GM12878 (cell line): ENCODE results near the gene CDH4. TPM values are rescaled to one million over a fixed set of nuclear protein-coding genes. Genes with fewer than 3 reads are reported as not detected.

Experiments used
- ATAC-seq: fragments of 200-7000 bp; cut with Tn5 transposase; 3 replicates; pipeline ENCODE4 v1.9.1; 2020; ENCODE audit warnings: mild to moderate bottlenecking, moderate library complexity
- BruUV-seq: library from RNA; stranded (reverse); fragments of 400-500 nt; replicated peaks from 2 replicates; lab custom pipeline; 2021; lab: Mats Ljungman, UMichigan
- CTCF ChIA-PET: fragments of 300-600 bp; sonication (Branson Sonifier 250); formaldehyde crosslinking; extraction: SDS; loops from one replicate; lab custom pipeline; 2021; ENCODE audit warnings: inconsistent platforms; lab: Yijun Ruan, JAX
- POLR2A ChIA-PET: fragments of 350-600 bp; formaldehyde crosslinking; extraction: SDS; loops from one replicate; lab custom pipeline; 2021; ENCODE audit warnings: inconsistent platforms; lab: Charles Lee
- RAD21 ChIA-PET: fragments of 300-600 bp; sonication (Branson Sonifier 250); formaldehyde crosslinking; loops from one replicate; lab custom pipeline; 2023; ENCODE audit warnings: antibody characterized with exemption; ENCODE audit not compliant: unreplicated experiment; lab: Charles Lee
- SMC1A ChIA-PET: fragments of 300-600 bp; sonication (Branson Sonifier 250); formaldehyde crosslinking; loops from one replicate; lab custom pipeline; 2023; ENCODE audit not compliant: unreplicated experiment, uncharacterized antibody; lab: Charles Lee
- DNase-seq: peaks from one replicate; pipeline ENCODE4 v3.0.0-alpha.2; 2011; ENCODE audit warnings: low read depth, low spot score
- FAIRE-seq: peaks from 3 replicates; lab custom pipeline; 2011; peaks lifted over from hg19 to GRCh38; lab: Jason Lieb, UNC
- H2AFZ ChIP-seq: 2 replicates; pipeline ENCODE4 v1.6.0; 2011; ENCODE audit warnings: low read depth, low read length, control low read depth; ENCODE audit not compliant: control insufficient read depth
- H3K27ac ChIP-seq: 2 replicates; pipeline ENCODE4 v1.5.1; 2011; ENCODE audit warnings: control low read depth; ENCODE audit not compliant: control insufficient read depth, insufficient read depth
- H3K27me3 ChIP-seq, 2 experiments: replicated peaks in 1 of 2; 2 replicates each; pipeline versions ENCODE4 v1.6.0 to v1.6.1; 2011; ENCODE audit warnings: low read length in 1 of 2; ENCODE audit not compliant: control insufficient read depth in 2 of 2, insufficient read depth in 2 of 2
- H3K36me3 ChIP-seq, 2 experiments: 2 replicates each; pipeline ENCODE4 v1.5.1; 2011; ENCODE audit warnings: low read length in 1 of 2; ENCODE audit not compliant: control insufficient read depth in 2 of 2, insufficient read depth in 2 of 2
- H3K4me1 ChIP-seq: 2 replicates; pipeline ENCODE4 v1.6.1; 2011; ENCODE audit warnings: mild to moderate bottlenecking, low read length, moderate library complexity, mixed read lengths; ENCODE audit not compliant: control insufficient read depth, insufficient read depth
- H3K4me2 ChIP-seq: 2 replicates; pipeline ENCODE4 v1.6.0; 2011; ENCODE audit warnings: control low read depth; ENCODE audit not compliant: control insufficient read depth, insufficient read depth
- H3K4me3 ChIP-seq: fragments of 200-600 bp; sonication (generic); 2 replicates; pipeline ENCODE4 v1.5.1; 2016
- H3K79me2 ChIP-seq: 2 replicates; pipeline ENCODE4 v1.6.0; 2011; ENCODE audit warnings: low read length; ENCODE audit not compliant: control insufficient read depth, insufficient read depth
- H3K9ac ChIP-seq: 2 replicates; pipeline ENCODE4 v1.8.0; 2011; ENCODE audit warnings: low read length, control low read depth, mixed read lengths; ENCODE audit not compliant: control insufficient read depth, insufficient read depth
- H3K9me3 ChIP-seq: replicated peaks from 3 replicates; pipeline ENCODE4 v1.5.1; 2011; ENCODE audit warnings: mild to moderate bottlenecking, low read length; ENCODE audit not compliant: control insufficient read depth, insufficient read depth
- H4K20me1 ChIP-seq: 2 replicates; pipeline ENCODE4 v1.6.0; 2011; ENCODE audit not compliant: control insufficient read depth, insufficient read depth
- CBX3 ChIP-seq: fragments of 200-600 bp; sonication (generic); IDR thresholded peaks from 2 replicates; pipeline ENCODE4 v1.6.1; 2016; ENCODE audit warnings: low read depth, borderline replicate concordance
- FOXM1 ChIP-seq: IDR thresholded peaks from 2 replicates; pipeline ENCODE4 v1.6.1; 2012; ENCODE audit warnings: low read depth, mild to moderate bottlenecking, inconsistent platforms, low read length, moderate library complexity
- HDAC6 ChIP-seq: fragments of 200-600 bp; sonication (generic); IDR thresholded peaks from one replicate; pipeline ENCODE4 v1.8.0; 2017; ENCODE audit warnings: antibody characterized with exemption; ENCODE audit not compliant: unreplicated experiment
- JUND ChIP-seq: IDR thresholded peaks from 2 replicates; pipeline ENCODE4 v1.6.1; 2012; ENCODE audit warnings: low read depth, mild to moderate bottlenecking, low read length, improper control_type of control experiment, moderate library complexity
- MEF2B ChIP-seq: fragments of 450-650 bp; IDR thresholded peaks from 2 replicates; pipeline ENCODE4 v1.6.1; 2018; ENCODE audit warnings: mild to moderate bottlenecking, moderate library complexity; ENCODE audit not compliant: partially characterized antibody, poor library complexity, severe bottlenecking
- RCOR1 ChIP-seq: conservative IDR thresholded peaks from 2 replicates; pipeline ENCODE4 v1.6.1; 2012; ENCODE audit warnings: low read depth, low read length, improper control_type of control experiment
- WRNIP1 ChIP-seq: IDR thresholded peaks from 2 replicates; pipeline ENCODE4 v1.6.1; 2011; ENCODE audit warnings: low read depth, low read length, improper control_type of control experiment, borderline replicate concordance
- ZNF274 ChIP-seq: IDR thresholded peaks from one replicate; pipeline ENCODE4 v1.8.0; 2011; ENCODE audit not compliant: insufficient read length, insufficient read depth
- ZNF622 ChIP-seq: fragments of 450-650 bp; IDR thresholded peaks from 2 replicates; pipeline ENCODE4 v1.6.1; 2017; ENCODE audit warnings: mild to moderate bottlenecking, inconsistent platforms
- WGBS: methylation state at CpG from one replicate; pipeline ENCODE4 v1.1.6; 2016; ENCODE audit warnings: low lambda C conversion rate; ENCODE audit not compliant: insufficient replicate concordance, insufficient coverage; ENCODE audit errors: missing lambda C conversion rate; 5-methylcytosine and 5-hydroxymethylcytosine counted together
- in situ Hi-C: fragments of 300-500 bp; cut with MboI; formaldehyde crosslinking; loops from 9 replicates; pipeline ENCODE4 v1.14.3; 2018; ENCODE audit warnings: mixed read lengths
- intact Hi-C: fragments of 100-400 bp; cut with micrococcal nuclease; formaldehyde crosslinking; loops from one replicate; pipeline ENCODE4 v1.14.2; 2022; ENCODE audit not compliant: unreplicated experiment
- polyA plus RNA-seq, 11 experiments: library from polyadenylated mRNA; depleted of rRNA in 4 of 11; unstranded in 6 of 11; stranded (reverse) in 5 of 11; fragments of >200 nt; fragmentation: Nextera tagmentation in 4 of 11; fragmentation: Illumina TruSeq in 1 of 11; extraction: Ambion mirVana in 4 of 11; extraction: Trizol in 1 of 11; gene quantifications; 1 replicate in 1 of 11; 2 replicates in 10 of 11; pipeline versions ENCODE4 v1.2.1 to v1.2.3, GENCODE V29; 2011 to 2016; ENCODE audit warnings: inconsistent platforms in 2 of 11, missing spikeins in 2 of 11, low read depth in 1 of 11
- total RNA-seq, 4 experiments: library from RNA; depleted of rRNA in 3 of 4; stranded (reverse); fragments of >200 nt in 3 of 4; fragmentation: Illumina TruSeq in 1 of 4; extraction: Trizol in 1 of 4; gene quantifications; 2 replicates each; pipeline versions ENCODE4 v1.2.1 to v1.2.3, GENCODE V29; 2013 to 2021
- TF ChIP-seq, protein P1 (sequence below): fragments of 450-650 bp; conservative IDR thresholded peaks from 2 replicates; pipeline ENCODE4 v1.6.1; 2017; ENCODE audit warnings: mild to moderate bottlenecking, moderate library complexity
- TF ChIP-seq, protein P2 (sequence below): IDR thresholded peaks from 2 replicates; pipeline ENCODE4 v1.6.1; 2011; ENCODE audit warnings: borderline replicate concordance, low read depth, mild to moderate bottlenecking, moderate library complexity, low read length; ENCODE audit not compliant: insufficient read depth, poor library complexity, severe bottlenecking

Gene CDH4
- total and polyA plus RNA-seq, 10 of the 15 experiments (the other 5 are each of a cell fraction or from before 2014, with no cell fraction given): not detected

DNA sequence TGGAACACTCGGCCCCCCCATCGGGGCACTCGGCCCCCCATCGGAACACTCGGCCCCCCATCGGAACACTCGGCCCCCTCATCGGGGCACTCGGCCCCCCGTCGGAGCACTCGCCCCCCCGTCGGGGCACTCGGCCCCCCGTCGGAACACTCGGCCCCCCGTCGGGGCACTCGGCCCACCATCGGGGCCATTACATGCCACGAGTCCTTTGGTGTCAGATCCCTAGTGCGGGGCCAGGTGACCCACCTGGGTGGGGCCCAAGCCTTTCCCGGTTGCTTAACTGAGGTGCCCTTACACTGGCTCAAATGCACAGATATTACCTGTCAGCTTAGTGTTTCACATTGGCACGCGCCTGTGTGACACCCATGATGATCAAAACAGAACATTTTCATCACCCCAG, 717.7 kb downstream of the CDH4 start:
- WGBS: 90% methylated on average over 9 of the region's 27 CpGs
- no TSS peak for BruUV-seq
- DNase-seq: no peak
- no peaks in the 10 kb centered on the region for H3K4me1 ChIP-seq
- no peaks in the 10 kb centered on the region; a peak in 1 of 4 replicates for H3K27me3 ChIP-seq
- H3K9me3 ChIP-seq: no peaks in the 10 kb centered on the region
- H3K9ac ChIP-seq: no peak overlapping the region
- H3K27ac ChIP-seq: no peak overlapping the region
- CTCF ChIA-PET: no interaction called here
- FAIRE-seq: no peak
- POLR2A ChIA-PET: no interaction called here
- RAD21 ChIA-PET: no interaction called here
- H3K36me3 ChIP-seq: peaks cover 4 to 7% of the 10 kb centered on the region in 2 experiments; a peak in 3 of 4 replicates
- SMC1A ChIA-PET: no interaction called here
- no peak overlapping the region for H3K4me3 ChIP-seq
- H4K20me1 ChIP-seq: no peaks in the 10 kb centered on the region
- no peak overlapping the region for H3K4me2 ChIP-seq
- in situ Hi-C loops: loop anchor here (5.0 kb wide), 1 partner anchor 53 kb away; no protein-coding TSS in a partner anchor
- ATAC-seq: no peak
- H3K79me2 ChIP-seq: no peaks in the 10 kb centered on the region
- intact Hi-C loops: no loop called here
- TF ChIP-seq HDAC6: no peak
- no peak for TF ChIP-seq FOXM1
- TF ChIP-seq, protein P1, sequence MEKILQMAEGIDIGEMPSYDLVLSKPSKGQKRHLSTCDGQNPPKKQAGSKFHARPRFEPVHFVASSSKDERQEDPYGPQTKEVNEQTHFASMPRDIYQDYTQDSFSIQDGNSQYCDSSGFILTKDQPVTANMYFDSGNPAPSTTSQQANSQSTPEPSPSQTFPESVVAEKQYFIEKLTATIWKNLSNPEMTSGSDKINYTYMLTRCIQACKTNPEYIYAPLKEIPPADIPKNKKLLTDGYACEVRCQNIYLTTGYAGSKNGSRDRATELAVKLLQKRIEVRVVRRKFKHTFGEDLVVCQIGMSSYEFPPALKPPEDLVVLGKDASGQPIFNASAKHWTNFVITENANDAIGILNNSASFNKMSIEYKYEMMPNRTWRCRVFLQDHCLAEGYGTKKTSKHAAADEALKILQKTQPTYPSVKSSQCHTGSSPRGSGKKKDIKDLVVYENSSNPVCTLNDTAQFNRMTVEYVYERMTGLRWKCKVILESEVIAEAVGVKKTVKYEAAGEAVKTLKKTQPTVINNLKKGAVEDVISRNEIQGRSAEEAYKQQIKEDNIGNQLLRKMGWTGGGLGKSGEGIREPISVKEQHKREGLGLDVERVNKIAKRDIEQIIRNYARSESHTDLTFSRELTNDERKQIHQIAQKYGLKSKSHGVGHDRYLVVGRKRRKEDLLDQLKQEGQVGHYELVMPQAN: no peak
- TF ChIP-seq, protein P2, sequence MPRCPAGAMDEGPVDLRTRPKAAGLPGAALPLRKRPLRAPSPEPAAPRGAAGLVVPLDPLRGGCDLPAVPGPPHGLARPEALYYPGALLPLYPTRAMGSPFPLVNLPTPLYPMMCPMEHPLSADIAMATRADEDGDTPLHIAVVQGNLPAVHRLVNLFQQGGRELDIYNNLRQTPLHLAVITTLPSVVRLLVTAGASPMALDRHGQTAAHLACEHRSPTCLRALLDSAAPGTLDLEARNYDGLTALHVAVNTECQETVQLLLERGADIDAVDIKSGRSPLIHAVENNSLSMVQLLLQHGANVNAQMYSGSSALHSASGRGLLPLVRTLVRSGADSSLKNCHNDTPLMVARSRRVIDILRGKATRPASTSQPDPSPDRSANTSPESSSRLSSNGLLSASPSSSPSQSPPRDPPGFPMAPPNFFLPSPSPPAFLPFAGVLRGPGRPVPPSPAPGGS: no peak
- no peak for TF ChIP-seq MEF2B
- no peak for TF ChIP-seq JUND
- no peak for TF ChIP-seq ZNF274
- TF ChIP-seq CBX3: no peak
- no peak for TF ChIP-seq ZNF622
- TF ChIP-seq RCOR1: no peak
- no peak for TF ChIP-seq WRNIP1
- TF ChIP-seq, all 136 proteins: peak for 0
- no peak overlapping the region for H2AFZ ChIP-seq
